Hepatocyte (in vitro differentiated cells): ENCODE measurements around the gene RAPGEF5.

Experiments used
- CTCF ChIP-seq: fragments of 200-600 bp; sonication (generic); IDR thresholded peaks from 2 replicates; pipeline ENCODE4 v1.5.1; 2016; ENCODE audit warnings: antibody characterized with exemption, mild to moderate bottlenecking; ENCODE audit not compliant: poor library complexity
- EZH2 ChIP-seq: fragments of 200-600 bp; sonication (generic); IDR thresholded peaks from 2 replicates; pipeline ENCODE4 v1.6.1; 2016; ENCODE audit warnings: antibody characterized with exemption, mild to moderate bottlenecking, borderline replicate concordance

DNA sequence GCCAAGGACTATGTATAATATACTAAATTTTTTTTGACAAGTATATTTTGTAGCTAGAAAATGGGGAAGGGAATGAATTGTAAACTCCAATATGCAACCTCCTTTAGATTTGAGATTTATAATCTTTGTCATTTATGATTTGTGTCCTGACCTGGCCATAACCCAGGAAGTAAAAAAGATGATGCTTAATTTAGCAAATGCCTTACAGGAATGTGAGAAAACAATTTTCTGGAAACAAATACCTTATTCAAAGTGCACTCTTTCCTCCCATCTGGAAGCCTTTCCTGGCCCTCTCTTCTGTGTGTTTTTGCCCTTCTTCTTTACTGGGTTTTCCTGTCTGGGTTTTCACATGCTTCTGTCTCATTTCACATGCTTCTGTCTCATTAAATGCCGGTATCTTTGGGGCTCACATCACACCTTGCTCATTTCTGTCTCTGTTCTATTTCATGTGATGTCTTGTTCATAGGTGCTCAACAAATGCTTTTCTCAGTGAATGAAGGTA lies 149.2 kb downstream of the RAPGEF5 start:
- TF ChIP-seq EZH2 (no peak), CTCF (no peak)
